Neural crest cell (in vitro differentiated cells): ENCODE data around the gene GTF3C5. TPM values are rescaled to one million over a fixed set of nuclear protein-coding genes. Genes with fewer than 3 reads are reported as not detected.

Experiments
- DNase-seq: peaks from one replicate; pipeline ENCODE4 v3.0.0; 2021; ENCODE audit warnings: low read depth, mixed read lengths, low spot score
- H3K27ac Mint-ChIP-seq: one replicate; pipeline ENCODE4 v1.8.0; 2021; ENCODE audit warnings: mild to moderate bottlenecking, mixed read lengths; ENCODE audit not compliant: unreplicated experiment
- H3K27me3 Mint-ChIP-seq: 2 replicates; pipeline ENCODE4 v1.8.0; 2021; ENCODE audit warnings: low read depth, mild to moderate bottlenecking, mixed read lengths
- H3K36me3 Mint-ChIP-seq: 2 replicates; pipeline ENCODE4 v1.8.0; 2021; ENCODE audit warnings: low read depth, mild to moderate bottlenecking, mixed read lengths
- H3K4me1 Mint-ChIP-seq: 2 replicates; pipeline ENCODE4 v1.8.0; 2021; ENCODE audit warnings: mixed read lengths
- H3K4me3 Mint-ChIP-seq: one replicate; pipeline ENCODE4 v1.8.0; 2021; ENCODE audit warnings: mild to moderate bottlenecking, mixed read lengths
- H3K9me3 Mint-ChIP-seq: 2 replicates; pipeline ENCODE4 v1.8.0; 2021; ENCODE audit warnings: mixed read lengths
- long read RNA-seq: library from polyadenylated mRNA; unstranded; transcript quantifications from one replicate; pipeline ENCODE4 v2.0.0, GENCODE V29; 2020
- total RNA-seq: library from RNA; stranded (reverse); gene quantifications from 2 replicates; pipeline ENCODE4 v1.2.1, GENCODE V29; 2021
- TF ChIP-seq, protein P1 (sequence below): fragments of 200-600 bp; sonication (generic); conservative IDR thresholded peaks from 2 replicates; pipeline ENCODE4 v1.5.0; 2021; ENCODE audit warnings: antibody characterized with exemption, mild to moderate bottlenecking

GTF3C5 gene, protein sequence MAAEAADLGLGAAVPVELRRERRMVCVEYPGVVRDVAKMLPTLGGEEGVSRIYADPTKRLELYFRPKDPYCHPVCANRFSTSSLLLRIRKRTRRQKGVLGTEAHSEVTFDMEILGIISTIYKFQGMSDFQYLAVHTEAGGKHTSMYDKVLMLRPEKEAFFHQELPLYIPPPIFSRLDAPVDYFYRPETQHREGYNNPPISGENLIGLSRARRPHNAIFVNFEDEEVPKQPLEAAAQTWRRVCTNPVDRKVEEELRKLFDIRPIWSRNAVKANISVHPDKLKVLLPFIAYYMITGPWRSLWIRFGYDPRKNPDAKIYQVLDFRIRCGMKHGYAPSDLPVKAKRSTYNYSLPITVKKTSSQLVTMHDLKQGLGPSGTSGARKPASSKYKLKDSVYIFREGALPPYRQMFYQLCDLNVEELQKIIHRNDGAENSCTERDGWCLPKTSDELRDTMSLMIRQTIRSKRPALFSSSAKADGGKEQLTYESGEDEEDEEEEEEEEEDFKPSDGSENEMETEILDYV
- 105 and 108 TPM in 2 replicates for total RNA-seq
- long read RNA-seq, transcript GTF3C5-202 (11 exons, 2,406 nt), result major isoform, 70 of 106 reads
- long read RNA-seq, transcript GTF3C5-204 (12 exons, 2,110 nt), result minor isoform, 18 of 106 reads
- long read RNA-seq, partial matches to known transcripts, result 9 of 106 reads
- long read RNA-seq, other reads (novel, unspliced or antisense), result 9 of 106 reads

DNA sequence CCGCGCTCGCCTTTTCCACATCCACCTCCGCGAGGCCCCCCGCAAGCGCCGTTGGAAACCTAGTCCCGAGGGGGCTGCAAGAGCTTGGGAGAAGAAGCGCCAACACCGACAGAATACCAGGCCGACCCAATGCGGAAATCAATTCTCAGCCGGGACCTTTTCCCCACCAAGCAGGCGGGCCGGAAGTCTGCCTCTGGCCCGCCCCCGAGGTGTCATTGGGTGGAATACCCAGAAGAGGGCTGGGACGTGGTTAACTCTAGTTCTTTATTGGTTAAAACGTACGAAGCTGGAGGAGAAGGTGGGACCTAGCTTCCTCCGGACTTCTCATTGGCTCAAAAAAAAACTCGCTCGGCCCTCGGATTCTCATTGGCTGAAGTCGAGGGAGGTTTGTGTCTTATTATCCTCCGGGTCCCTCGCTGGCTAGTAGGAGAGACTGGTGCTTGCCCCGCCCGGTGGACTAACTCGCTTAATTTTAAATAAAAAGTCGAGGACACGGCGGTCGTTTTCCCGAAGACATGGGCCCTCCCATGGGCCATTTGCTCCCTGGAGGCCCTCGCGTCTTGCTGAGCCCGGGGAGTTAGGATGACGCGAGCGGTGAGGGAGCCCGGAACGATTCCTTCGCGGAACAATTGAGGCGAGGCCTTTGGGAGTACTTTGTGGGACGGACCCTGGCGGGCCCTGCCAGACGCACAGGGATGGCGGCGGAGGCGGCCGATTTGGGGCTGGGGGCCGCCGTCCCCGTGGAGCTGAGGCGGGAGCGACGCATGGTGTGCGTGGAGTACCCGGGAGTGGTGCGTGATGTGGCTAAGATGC is at the start of gene GTF3C5:
GTF3C5 (plus strand) TSS at position 681 of the 813 bp plus-strand sequence; CDS start at position 696, 15 bp downstream.
- peak within 1 kb of the TSS; percentile 100 for H3K27ac Mint-ChIP-seq
- H3K4me1 Mint-ChIP-seq, result peaks cover 44% of the 10 kb centered on the region
- peak; percentile 84 for DNase-seq
- TF ChIP-seq, protein P1, sequence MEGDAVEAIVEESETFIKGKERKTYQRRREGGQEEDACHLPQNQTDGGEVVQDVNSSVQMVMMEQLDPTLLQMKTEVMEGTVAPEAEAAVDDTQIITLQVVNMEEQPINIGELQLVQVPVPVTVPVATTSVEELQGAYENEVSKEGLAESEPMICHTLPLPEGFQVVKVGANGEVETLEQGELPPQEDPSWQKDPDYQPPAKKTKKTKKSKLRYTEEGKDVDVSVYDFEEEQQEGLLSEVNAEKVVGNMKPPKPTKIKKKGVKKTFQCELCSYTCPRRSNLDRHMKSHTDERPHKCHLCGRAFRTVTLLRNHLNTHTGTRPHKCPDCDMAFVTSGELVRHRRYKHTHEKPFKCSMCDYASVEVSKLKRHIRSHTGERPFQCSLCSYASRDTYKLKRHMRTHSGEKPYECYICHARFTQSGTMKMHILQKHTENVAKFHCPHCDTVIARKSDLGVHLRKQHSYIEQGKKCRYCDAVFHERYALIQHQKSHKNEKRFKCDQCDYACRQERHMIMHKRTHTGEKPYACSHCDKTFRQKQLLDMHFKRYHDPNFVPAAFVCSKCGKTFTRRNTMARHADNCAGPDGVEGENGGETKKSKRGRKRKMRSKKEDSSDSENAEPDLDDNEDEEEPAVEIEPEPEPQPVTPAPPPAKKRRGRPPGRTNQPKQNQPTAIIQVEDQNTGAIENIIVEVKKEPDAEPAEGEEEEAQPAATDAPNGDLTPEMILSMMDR, result peak; percentile 12
- peak within 1 kb of the TSS; percentile 98 for H3K4me3 Mint-ChIP-seq
- peaks cover 12% of the 10 kb centered on the region for H3K36me3 Mint-ChIP-seq
- H3K9me3 Mint-ChIP-seq, result no peaks in the 10 kb centered on the region
- peaks cover 6% of the 10 kb centered on the region for H3K27me3 Mint-ChIP-seq

DNA sequence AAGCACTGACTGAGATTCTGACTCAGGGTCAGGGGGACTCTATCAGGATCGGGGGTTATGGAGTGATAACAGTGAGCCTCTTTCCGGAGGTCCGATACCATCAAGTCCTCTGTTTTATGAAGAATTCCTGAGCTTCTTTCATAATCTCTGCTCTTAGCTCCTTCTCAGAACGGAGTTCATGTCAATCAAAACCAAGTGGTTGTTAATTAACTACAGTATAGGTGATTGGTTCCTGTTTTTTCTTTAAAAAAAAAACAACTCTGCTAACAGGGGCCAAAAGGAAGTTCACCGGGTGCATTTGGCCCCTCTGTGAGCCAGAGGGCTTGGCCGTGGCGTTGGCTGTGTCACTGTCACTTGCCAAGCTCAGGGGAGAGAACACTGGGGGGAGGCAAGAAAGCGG is 48.3 kb upstream of the GTF3C5 start:
- peaks cover 48% of the 10 kb centered on the region for H3K27me3 Mint-ChIP-seq

DNA sequence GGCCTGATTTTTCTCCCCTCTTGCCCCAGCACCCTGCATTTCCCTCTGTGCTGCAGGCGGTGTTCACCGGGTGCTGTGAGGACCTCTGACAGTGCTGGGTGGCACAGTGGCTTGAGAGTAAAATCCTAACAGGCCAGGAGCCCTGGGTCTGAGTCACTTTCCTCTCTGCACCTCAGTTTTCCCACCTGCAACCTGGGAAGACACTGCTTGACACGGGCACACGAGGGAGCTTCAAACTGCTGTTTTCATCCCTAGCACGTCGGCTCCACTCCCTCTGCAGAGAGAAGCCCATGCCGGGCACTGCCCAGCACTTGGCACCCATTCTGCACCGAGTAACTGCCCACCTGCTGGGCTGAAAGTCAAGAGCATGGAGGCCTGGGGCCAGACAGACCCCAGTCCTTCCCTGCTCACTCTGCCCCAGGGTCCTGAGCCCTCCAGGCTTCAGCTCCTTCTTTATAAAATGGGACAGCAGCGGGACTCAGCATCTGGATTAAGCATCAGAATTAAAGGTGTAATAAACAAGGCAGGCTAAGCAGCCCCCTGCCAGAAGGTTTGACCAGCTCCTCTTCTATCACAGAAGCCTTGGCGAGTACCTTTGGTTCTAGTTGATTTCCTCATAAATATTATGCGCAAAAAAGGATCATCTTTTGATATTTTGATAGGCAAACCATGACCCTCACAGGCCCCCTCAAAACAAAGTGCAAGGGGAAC is 47.2 kb upstream of the GTF3C5 start:
- no peak overlapping the region for H3K4me3 Mint-ChIP-seq
- DNase-seq, result no peak
- H3K36me3 Mint-ChIP-seq, result no peaks in the 10 kb centered on the region
- no peaks in the 10 kb centered on the region for H3K4me1 Mint-ChIP-seq
- no peaks in the 10 kb centered on the region for H3K9me3 Mint-ChIP-seq
- TF ChIP-seq, protein P1, result no peak
- peaks cover 38% of the 10 kb centered on the region for H3K27me3 Mint-ChIP-seq
- H3K27ac Mint-ChIP-seq, result no peak overlapping the region

More for the DNA sequence above, 48.3 kb upstream of the GTF3C5 start:
- no peaks in the 10 kb centered on the region for H3K36me3 Mint-ChIP-seq
- DNase-seq, result no peak
- no peak overlapping the region for H3K4me3 Mint-ChIP-seq
- no peaks in the 10 kb centered on the region for H3K4me1 Mint-ChIP-seq
- H3K27ac Mint-ChIP-seq, result no peak overlapping the region
- TF ChIP-seq, protein P1, result no peak
- H3K9me3 Mint-ChIP-seq, result no peaks in the 10 kb centered on the region

DNA sequence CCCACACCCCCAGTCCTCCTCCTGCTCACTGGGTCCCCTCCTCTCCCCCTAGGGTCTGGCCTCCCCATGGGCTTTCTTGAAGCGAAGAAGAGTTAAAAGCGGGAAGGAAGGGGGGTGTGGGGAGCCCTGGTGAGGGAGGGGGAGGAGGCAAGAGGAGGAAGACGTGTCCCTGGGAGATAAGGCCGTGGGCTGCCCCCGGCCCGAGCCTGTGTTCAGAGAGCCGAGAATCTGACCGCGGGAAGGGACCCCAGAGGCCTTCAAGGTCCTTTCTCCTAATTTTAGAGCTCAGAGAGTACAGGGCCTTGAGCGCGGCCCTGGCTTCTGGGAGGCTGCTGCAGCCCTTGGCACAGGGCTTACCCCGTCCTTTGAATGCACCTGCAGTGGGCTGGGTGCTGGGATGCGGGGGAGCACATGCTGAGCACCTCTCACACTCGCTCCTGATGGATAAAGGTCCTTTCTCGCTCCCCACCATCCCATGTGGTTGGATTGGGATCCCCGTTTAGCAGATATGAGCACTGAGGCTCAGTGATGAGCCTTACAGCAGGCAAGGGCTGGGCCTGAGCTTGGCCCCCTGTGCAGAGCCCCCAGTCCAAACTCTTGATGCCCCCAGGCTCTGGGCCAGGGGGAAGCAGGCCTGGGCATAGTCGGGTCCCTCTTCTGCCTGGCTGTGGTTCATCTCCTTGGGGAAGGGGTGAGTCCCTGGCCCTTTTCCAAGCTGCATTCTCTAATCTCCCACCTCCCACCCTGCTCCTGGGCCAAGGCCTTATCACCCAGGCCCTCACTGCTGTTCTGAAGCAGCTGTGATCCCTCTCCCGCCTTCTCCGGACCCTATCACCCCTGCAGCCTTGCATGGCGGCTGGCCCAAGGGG is 46.4 kb upstream of the GTF3C5 start:
- H3K27me3 Mint-ChIP-seq, result peaks cover 30% of the 10 kb centered on the region
- H3K27ac Mint-ChIP-seq, result no peak overlapping the region
- TF ChIP-seq, protein P1, result no peak
- no peaks in the 10 kb centered on the region for H3K9me3 Mint-ChIP-seq
- no peak overlapping the region for H3K4me3 Mint-ChIP-seq
- no peaks in the 10 kb centered on the region for H3K36me3 Mint-ChIP-seq
- no peaks in the 10 kb centered on the region for H3K4me1 Mint-ChIP-seq
- no peak for DNase-seq
